ENCODE measurements around the gene GBF1.

The GBF1 gene

GRCh38 chr10:102367441-102367840 lies 122.1 kb downstream of the GBF1 start:
- H3K9me3 Mint-ChIP-seq: no peaks in the 10 kb centered on the region
- H3K4me3 Mint-ChIP-seq: no peak overlapping the region
- H3K36me3 Mint-ChIP-seq (ENCODE audit: insufficient read depth): peaks cover 78% of the 10 kb centered on the region
- H3K4me1 Mint-ChIP-seq (ENCODE audit: low read depth in 2 of 2): no peaks in the 10 kb centered on the region
- no peak for ATAC-seq (replicated peaks)
- peak overlapping the region in 1 of 2 donors; percentile 58 for H3K27ac Mint-ChIP-seq
- DNase-seq: no peak
- H3K27me3 Mint-ChIP-seq: no peaks in the 10 kb centered on the region

GRCh38 chr10:102368077-102368476 lies 122.7 kb downstream of the GBF1 start:
- Mint-ChIP-seq H3K36me3 (ENCODE audit: insufficient read depth) (peaks cover 78% of the 10 kb centered on the region), H3K27me3 (no peaks in the 10 kb centered on the region), H3K27ac (no peak overlapping the region), H3K4me1 (ENCODE audit: low read depth in 2 of 2) (no peaks in the 10 kb centered on the region), H3K4me3 (no peak overlapping the region), H3K9me3 (no peaks in the 10 kb centered on the region)
- no peak for ATAC-seq (replicated peaks)
- no peak for DNase-seq

GRCh38 chr10:102371295-102371694 lies 126.0 kb downstream of the GBF1 start:
- ATAC-seq (replicated peaks) (no peak), DNase-seq (no peak)
- Mint-ChIP-seq H3K27me3 (no peaks in the 10 kb centered on the region), H3K4me3 (no peak overlapping the region), H3K27ac (no peak overlapping the region), H3K36me3 (ENCODE audit: insufficient read depth) (peaks cover 64% of the 10 kb centered on the region), H3K4me1 (ENCODE audit: low read depth in 2 of 2) (no peaks in the 10 kb centered on the region), H3K9me3 (no peaks in the 10 kb centered on the region)

- Mint-ChIP-seq H3K9me3 (no peaks in the 10 kb centered on the region), H3K36me3 (ENCODE audit: insufficient read depth) (peaks cover 62% of the 10 kb centered on the region), H3K27me3 (no peaks in the 10 kb centered on the region), H3K4me1 (ENCODE audit: low read depth in 2 of 2) (no peaks in the 10 kb centered on the region), H3K27ac (peak overlapping the region in 1 of 2 donors; percentile 51), H3K4me3 (no peak overlapping the region)
- no peak for DNase-seq
- no peak for ATAC-seq (replicated peaks)
Measured at GRCh38 chr10:102375250-102375649, 129.9 kb downstream of the GBF1 start.

GRCh38 chr10:102375867-102376266 lies 130.5 kb downstream of the GBF1 start:
- no peaks in the 10 kb centered on the region for H3K9me3 Mint-ChIP-seq
- no peaks in the 10 kb centered on the region for H3K4me1 Mint-ChIP-seq (ENCODE audit: low read depth in 2 of 2)
- no peaks in the 10 kb centered on the region for H3K27me3 Mint-ChIP-seq
- H3K36me3 Mint-ChIP-seq (ENCODE audit: insufficient read depth): peaks cover 65% of the 10 kb centered on the region
- no peak for ATAC-seq (replicated peaks)
- DNase-seq: no peak
- no peak overlapping the region for H3K4me3 Mint-ChIP-seq
- H3K27ac Mint-ChIP-seq: no peak overlapping the region

GRCh38 chr10:102376901-102377300 lies 131.6 kb downstream of the GBF1 start:
- no peak for ATAC-seq (replicated peaks)
- H3K27ac Mint-ChIP-seq: no peak overlapping the region

GRCh38 chr10:102379383-102379782 lies 134.1 kb downstream of the GBF1 start:
- Mint-ChIP-seq H3K27ac (no peak overlapping the region), H3K27me3 (no peaks in the 10 kb centered on the region), H3K9me3 (no peaks in the 10 kb centered on the region), H3K4me3 (no peak overlapping the region), H3K4me1 (ENCODE audit: low read depth in 2 of 2) (no peaks in the 10 kb centered on the region), H3K36me3 (ENCODE audit: insufficient read depth) (peaks cover 61% of the 10 kb centered on the region)
- DNase-seq: no peak
- ATAC-seq (replicated peaks): no peak

More at GRCh38 chr10:102376901-102377300, 131.6 kb downstream of the GBF1 start:
- H3K4me3 Mint-ChIP-seq: no peak overlapping the region
- no peak for DNase-seq
- no peaks in the 10 kb centered on the region for H3K4me1 Mint-ChIP-seq (ENCODE audit: low read depth in 2 of 2)
- H3K36me3 Mint-ChIP-seq (ENCODE audit: insufficient read depth): peaks cover 67% of the 10 kb centered on the region
- no peaks in the 10 kb centered on the region for H3K9me3 Mint-ChIP-seq
- H3K27me3 Mint-ChIP-seq: no peaks in the 10 kb centered on the region

- H3K27ac Mint-ChIP-seq: no peak overlapping the region
Measured at GRCh38 chr10:102381983-102382382, 136.7 kb downstream of the GBF1 start.

GRCh38 chr10:102382871-102383270 lies 137.5 kb downstream of the GBF1 start:
- H3K27me3 Mint-ChIP-seq: no peaks in the 10 kb centered on the region
- no peak overlapping the region for H3K4me3 Mint-ChIP-seq
- H3K27ac Mint-ChIP-seq: no peak overlapping the region
- DNase-seq (no peak), ATAC-seq (replicated peaks) (no peak)
- no peaks in the 10 kb centered on the region for H3K9me3 Mint-ChIP-seq
- no peaks in the 10 kb centered on the region for H3K4me1 Mint-ChIP-seq (ENCODE audit: low read depth in 2 of 2)
- H3K36me3 Mint-ChIP-seq (ENCODE audit: insufficient read depth): peaks cover 47% of the 10 kb centered on the region

More at GRCh38 chr10:102381983-102382382, 136.7 kb downstream of the GBF1 start:
- ATAC-seq (replicated peaks) (no peak), DNase-seq (no peak)
- H3K4me3 Mint-ChIP-seq: no peak overlapping the region
- H3K27me3 Mint-ChIP-seq: no peaks in the 10 kb centered on the region
- H3K9me3 Mint-ChIP-seq: no peaks in the 10 kb centered on the region
- no peaks in the 10 kb centered on the region for H3K4me1 Mint-ChIP-seq (ENCODE audit: low read depth in 2 of 2)
- peaks cover 56% of the 10 kb centered on the region for H3K36me3 Mint-ChIP-seq (ENCODE audit: insufficient read depth)

- Mint-ChIP-seq H3K36me3 (ENCODE audit: insufficient read depth) (peaks cover 38% of the 10 kb centered on the region), H3K27ac (peak overlapping the region in 1 of 2 donors; percentile 6), H3K4me1 (ENCODE audit: low read depth in 2 of 2) (no peaks in the 10 kb centered on the region), H3K4me3 (no peak overlapping the region), H3K9me3 (no peaks in the 10 kb centered on the region), H3K27me3 (no peaks in the 10 kb centered on the region)
- ATAC-seq (replicated peaks) (no peak), DNase-seq (no peak)
Measured at GRCh38 chr10:102384053-102384452, 138.7 kb downstream of the GBF1 start.

GRCh38 chr10:102384606-102385429 lies 139.5 kb downstream of the GBF1 start:
- no peak for ATAC-seq (replicated peaks)
- peaks cover 33% of the 10 kb centered on the region for H3K36me3 Mint-ChIP-seq (ENCODE audit: insufficient read depth)

GRCh38 chr10:102389894-102390293 lies 144.6 kb downstream of the GBF1 start:
- DNase-seq (no peak), ATAC-seq (replicated peaks) (no peak)
- Mint-ChIP-seq H3K4me1 (ENCODE audit: low read depth in 2 of 2) (peaks cover 12 to 15% of the 10 kb centered on the region in 2 donors), H3K36me3 (ENCODE audit: insufficient read depth) (peaks cover 27% of the 10 kb centered on the region), H3K9me3 (no peaks in the 10 kb centered on the region), H3K27me3 (no peaks in the 10 kb centered on the region), H3K27ac (no peak overlapping the region), H3K4me3 (no peak overlapping the region)

More at GRCh38 chr10:102384606-102385429, 139.5 kb downstream of the GBF1 start:
- Mint-ChIP-seq H3K27me3 (no peaks in the 10 kb centered on the region), H3K4me3 (no peak overlapping the region), H3K27ac (peak overlapping the region in 1 of 2 donors; percentile 41), H3K9me3 (no peaks in the 10 kb centered on the region), H3K4me1 (ENCODE audit: low read depth in 2 of 2) (no peaks in the 10 kb centered on the region)
- no peak for DNase-seq

GRCh38 chr10:102392306-102392705 lies 147.0 kb downstream of the GBF1 start:
- H3K4me3 Mint-ChIP-seq: no peak overlapping the region
- peaks cover 51% of the 10 kb centered on the region for H3K36me3 Mint-ChIP-seq (ENCODE audit: insufficient read depth)
- peaks cover 23 to 25% of the 10 kb centered on the region in 2 donors for H3K4me1 Mint-ChIP-seq (ENCODE audit: low read depth in 2 of 2)
- no peaks in the 10 kb centered on the region for H3K27me3 Mint-ChIP-seq
- H3K27ac Mint-ChIP-seq: no peak overlapping the region
- DNase-seq (no peak), ATAC-seq (replicated peaks) (no peak)
- H3K9me3 Mint-ChIP-seq: no peaks in the 10 kb centered on the region

- DNase-seq (no peak), ATAC-seq (replicated peaks) (no peak)
- H3K4me1 Mint-ChIP-seq (ENCODE audit: low read depth in 2 of 2): peaks cover 31 to 34% of the 10 kb centered on the region in 2 donors
Measured at GRCh38 chr10:102393411-102394078, 148.2 kb downstream of the GBF1 start.

More at GRCh38 chr10:102393411-102394078, 148.2 kb downstream of the GBF1 start:
- Mint-ChIP-seq H3K4me3 (peak overlapping the region; percentile 90 to 94), H3K27me3 (no peaks in the 10 kb centered on the region), H3K36me3 (ENCODE audit: insufficient read depth) (peaks cover 63% of the 10 kb centered on the region), H3K27ac (peak overlapping the region; percentile 100), H3K9me3 (no peaks in the 10 kb centered on the region)

Data from effector memory CD8-positive, alpha-beta T cell (primary cell).